Neural crest cell (in vitro differentiated cells): Measurements from ENCODE around the gene DYNAP. TPM values are rescaled to one million over a fixed set of nuclear protein-coding genes. Genes with fewer than 3 reads are reported as not detected.

Experiments used
- DNase-seq: peaks from one replicate; pipeline ENCODE4 v3.0.0; 2021; ENCODE audit warnings: low read depth, mixed read lengths, low spot score
- H3K27ac Mint-ChIP-seq: one replicate; pipeline ENCODE4 v1.8.0; 2021; ENCODE audit warnings: mild to moderate bottlenecking, mixed read lengths; ENCODE audit not compliant: unreplicated experiment
- H3K27me3 Mint-ChIP-seq: 2 replicates; pipeline ENCODE4 v1.8.0; 2021; ENCODE audit warnings: low read depth, mild to moderate bottlenecking, mixed read lengths
- H3K36me3 Mint-ChIP-seq: 2 replicates; pipeline ENCODE4 v1.8.0; 2021; ENCODE audit warnings: low read depth, mild to moderate bottlenecking, mixed read lengths
- H3K4me1 Mint-ChIP-seq: 2 replicates; pipeline ENCODE4 v1.8.0; 2021; ENCODE audit warnings: mixed read lengths
- H3K4me3 Mint-ChIP-seq: one replicate; pipeline ENCODE4 v1.8.0; 2021; ENCODE audit warnings: mild to moderate bottlenecking, mixed read lengths
- H3K9me3 Mint-ChIP-seq: 2 replicates; pipeline ENCODE4 v1.8.0; 2021; ENCODE audit warnings: mixed read lengths
- CTCF ChIP-seq: fragments of 200-600 bp; sonication (generic); conservative IDR thresholded peaks from 2 replicates; pipeline ENCODE4 v1.5.0; 2021; ENCODE audit warnings: antibody characterized with exemption, mild to moderate bottlenecking
- total RNA-seq: library from RNA; stranded (reverse); gene quantifications from 2 replicates; pipeline ENCODE4 v1.2.1, GENCODE V29; 2021

DYNAP gene
- total RNA-seq, 1 donor from 2014 or later: not detected

GRCh38 chr18:54630963-54631362 is 39.9 kb downstream of the DYNAP start:
- no peak overlapping the region for H3K4me3 Mint-ChIP-seq
- no peak for DNase-seq
- H3K27ac Mint-ChIP-seq: no peak overlapping the region
- peaks cover 1% of the 10 kb centered on the region for H3K36me3 Mint-ChIP-seq
- H3K4me1 Mint-ChIP-seq: no peaks in the 10 kb centered on the region
- peaks cover 5% of the 10 kb centered on the region for H3K9me3 Mint-ChIP-seq
- H3K27me3 Mint-ChIP-seq: no peaks in the 10 kb centered on the region
- no peak for TF ChIP-seq CTCF

GRCh38 chr18:54636217-54636616 is 45.2 kb downstream of the DYNAP start:
- no peaks in the 10 kb centered on the region for H3K36me3 Mint-ChIP-seq
- no peak overlapping the region for H3K27ac Mint-ChIP-seq
- no peak overlapping the region for H3K4me3 Mint-ChIP-seq
- DNase-seq: no peak
- peaks cover under 1% of the 10 kb centered on the region for H3K27me3 Mint-ChIP-seq
- no peak for TF ChIP-seq CTCF
- H3K9me3 Mint-ChIP-seq: no peaks in the 10 kb centered on the region
- H3K4me1 Mint-ChIP-seq: no peaks in the 10 kb centered on the region

- TF ChIP-seq CTCF: no peak
- Mint-ChIP-seq H3K36me3 (no peaks in the 10 kb centered on the region), H3K9me3 (no peaks in the 10 kb centered on the region), H3K27ac (no peak overlapping the region), H3K27me3 (peaks cover 2% of the 10 kb centered on the region), H3K4me3 (no peak overlapping the region), H3K4me1 (no peaks in the 10 kb centered on the region)
- no peak for DNase-seq
Observed at GRCh38 chr18:54641734-54642133, 50.7 kb downstream of the DYNAP start.

GRCh38 chr18:54647176-54647575 is 56.1 kb downstream of the DYNAP start:
- H3K27me3 Mint-ChIP-seq: no peaks in the 10 kb centered on the region
- no peak for DNase-seq
- H3K27ac Mint-ChIP-seq: no peak overlapping the region
- peak; percentile 65 for TF ChIP-seq CTCF
- no peak overlapping the region for H3K4me3 Mint-ChIP-seq
- no peaks in the 10 kb centered on the region for H3K9me3 Mint-ChIP-seq
- no peaks in the 10 kb centered on the region for H3K36me3 Mint-ChIP-seq
- H3K4me1 Mint-ChIP-seq: peaks cover 4% of the 10 kb centered on the region

Other genes starting within 250 kb of the DYNAP start
- 0.35 TPM in 1 of 2 replicates, not detected in the other for gene STARD6, start 233.4 kb upstream of the DYNAP start, total RNA-seq
- gene C18orf54, start 233.3 kb upstream of the DYNAP start, total RNA-seq: 27.9 and 30.6 TPM in 2 replicates
- 0.25 and 0.44 TPM in 2 replicates for gene RAB27B, start 237.2 kb downstream of the DYNAP start, total RNA-seq